HG03135 (cell line): ENCODE measurements around the gene DHRSX.
"Not testable (repeated sequence)": the region's sequence is repeated elsewhere in the genome, so short reads cannot be mapped to it uniquely, and the experiment has no call there.

Experiments used
- ATAC-seq: cut with Tn5 transposase; IDR thresholded peaks from one replicate; pipeline ENCODE4 v1.9.1; 2021; ENCODE audit warnings: mild to moderate bottlenecking, moderate library complexity; ENCODE audit not compliant: unreplicated experiment

DHRSX gene

DNA sequence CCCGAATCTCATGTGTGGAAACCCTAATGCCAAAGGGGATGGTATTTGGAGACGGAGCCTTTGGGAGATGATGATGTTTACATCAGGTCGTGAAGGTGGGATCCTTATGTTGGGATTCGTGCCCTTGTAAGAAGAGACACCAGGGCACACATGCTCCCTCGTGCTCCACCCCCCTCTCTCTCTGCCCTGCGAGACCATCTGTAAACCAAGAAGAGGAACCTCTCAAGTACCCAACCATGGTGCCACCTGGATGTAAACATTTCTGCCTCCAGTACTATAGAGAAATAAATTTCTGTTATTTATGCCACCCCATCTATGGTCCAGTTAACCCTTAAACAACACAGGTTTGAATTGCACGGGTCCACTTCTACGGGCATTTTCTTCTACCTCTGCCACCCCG is 179.4 kb downstream of the DHRSX start:
- ATAC-seq = no peak

DNA sequence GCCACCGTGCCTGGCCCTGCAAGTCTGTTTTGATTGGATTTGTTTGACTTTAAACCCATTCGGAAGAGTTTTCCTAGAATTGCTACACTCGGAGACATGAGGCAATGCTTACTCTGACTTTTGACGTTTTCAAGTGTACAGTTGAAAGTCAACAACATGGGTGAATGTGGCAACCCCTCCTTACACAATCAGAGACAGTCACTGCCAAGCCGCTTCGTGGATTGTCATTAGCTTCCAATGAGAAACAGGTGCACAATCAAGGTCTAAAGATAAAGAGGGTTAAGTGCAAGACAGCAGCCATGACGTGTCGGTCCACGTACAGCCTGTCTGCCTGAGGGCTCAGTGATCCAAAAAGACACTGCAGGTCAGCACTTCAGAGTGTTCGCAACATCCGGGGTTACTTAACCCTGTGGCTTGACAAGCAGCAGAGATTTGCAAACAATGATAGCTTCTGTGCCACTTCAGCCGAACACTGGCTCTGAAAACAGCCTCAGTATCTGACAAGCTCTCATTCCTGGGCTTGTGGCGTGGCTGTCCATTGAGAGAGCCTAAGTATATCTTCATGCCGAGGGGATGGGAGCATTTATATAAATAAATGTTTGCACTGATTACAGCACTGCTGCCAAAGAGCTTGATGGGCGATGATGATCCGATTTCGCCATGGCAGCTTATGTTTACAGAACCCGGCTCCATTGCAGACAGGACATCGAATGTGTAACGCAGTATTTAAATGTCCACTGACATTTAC is 180.0 kb downstream of the DHRSX start:
- ATAC-seq = no peak

DNA sequence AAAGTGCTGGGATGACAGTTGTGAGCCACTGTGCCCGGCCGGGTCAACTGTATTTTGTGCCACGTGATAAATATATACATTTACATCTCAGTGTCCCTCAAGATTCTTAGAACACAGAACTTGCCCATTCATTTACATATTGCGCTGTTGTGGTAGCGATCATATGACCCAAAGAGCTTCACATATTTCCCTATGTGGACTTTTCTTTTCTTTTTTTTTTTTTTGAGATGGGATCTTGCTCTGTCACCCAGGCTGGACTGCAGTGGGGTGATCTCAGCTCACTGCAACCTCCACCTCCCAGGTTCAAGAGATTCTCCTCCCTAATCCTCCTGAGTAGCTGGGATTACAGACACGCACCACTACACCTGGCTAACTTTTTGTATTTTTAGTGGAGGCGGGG is 180.7 kb downstream of the DHRSX start:
- ATAC-seq = no peak

DNA sequence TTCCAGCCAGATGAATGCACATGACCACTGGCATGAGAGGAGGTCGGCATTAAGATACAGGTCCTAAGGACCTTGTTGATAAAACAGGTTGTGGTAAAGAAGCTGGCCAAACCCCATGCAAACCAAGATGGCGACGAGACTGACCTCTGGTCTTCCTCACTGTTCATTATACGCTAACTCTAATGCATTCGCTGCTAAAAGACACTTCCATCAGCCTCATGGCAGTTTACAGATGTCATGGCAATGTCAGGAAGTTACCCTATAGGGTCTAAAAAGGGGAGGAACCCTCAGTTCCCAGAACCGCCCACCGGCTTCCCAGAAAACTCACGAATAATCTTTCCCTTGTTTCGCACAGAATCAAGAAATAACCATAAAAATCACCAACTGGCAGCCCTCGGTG is 182.4 kb downstream of the DHRSX start:
- no peak for ATAC-seq

DNA sequence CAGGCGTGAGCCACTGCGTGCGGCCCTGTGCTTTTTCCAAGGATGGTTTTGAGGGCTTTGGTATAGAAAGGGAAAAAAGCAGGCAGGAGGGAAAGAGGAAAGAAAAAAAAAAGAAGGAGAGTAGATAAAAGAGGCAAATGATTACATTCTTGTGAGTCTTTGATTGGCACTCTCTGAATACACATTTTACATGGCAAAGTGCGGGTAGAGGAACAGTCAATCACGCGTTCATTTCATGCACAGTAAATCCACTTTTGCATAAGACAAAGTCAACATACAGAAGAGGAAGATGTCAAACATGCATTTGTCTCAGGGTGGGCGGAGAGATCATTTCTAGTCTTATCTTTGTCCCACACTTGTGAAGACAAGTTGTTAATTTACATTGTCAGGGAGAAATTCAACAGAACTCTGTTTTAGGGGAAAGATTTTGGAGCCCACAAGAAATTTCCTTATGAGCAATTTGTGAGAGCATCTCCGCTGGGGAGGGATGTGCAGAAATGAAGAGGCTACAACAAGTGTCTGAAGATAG is 183.2 kb downstream of the DHRSX start:
- no peak for ATAC-seq

DNA sequence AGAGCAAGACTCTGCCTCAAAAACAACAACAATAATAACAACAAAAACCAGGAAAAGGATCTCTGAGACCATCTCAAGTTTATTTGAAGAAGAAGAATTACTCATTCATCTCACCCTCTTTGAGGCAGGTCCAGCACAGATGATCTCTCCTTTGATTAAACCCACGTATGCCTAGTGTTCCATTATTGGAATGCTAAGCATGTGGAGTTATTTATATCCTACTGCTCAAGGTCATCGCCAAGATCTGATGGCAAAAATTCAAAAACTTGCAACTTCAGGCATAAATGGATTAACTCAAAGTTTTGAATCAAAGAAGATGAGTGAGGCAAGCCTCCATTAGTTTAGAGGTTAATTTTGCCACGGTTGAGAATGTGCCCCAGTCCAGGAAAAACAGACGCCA is 184.2 kb downstream of the DHRSX start:
- no peak for ATAC-seq

DNA sequence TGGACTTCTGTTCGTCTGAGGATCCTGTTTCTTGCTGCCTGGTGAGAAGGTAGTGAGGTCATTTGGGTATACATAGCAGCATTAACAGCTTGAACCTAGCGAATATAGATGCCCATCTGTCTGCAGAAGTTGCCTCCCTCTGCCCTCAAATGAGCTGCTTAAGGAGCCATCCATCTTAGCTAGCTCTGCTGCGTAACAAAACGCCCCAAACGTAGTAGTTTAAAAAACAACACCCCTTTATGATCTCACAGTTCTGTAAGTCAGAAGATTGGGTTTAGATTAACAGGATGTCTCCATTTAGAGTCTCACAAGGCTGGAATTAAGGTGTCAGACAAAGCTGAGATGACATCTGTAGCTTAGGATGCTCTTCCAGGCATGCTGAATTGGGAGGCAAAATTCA is 185.3 kb downstream of the DHRSX start:
- ATAC-seq = no peak

DNA sequence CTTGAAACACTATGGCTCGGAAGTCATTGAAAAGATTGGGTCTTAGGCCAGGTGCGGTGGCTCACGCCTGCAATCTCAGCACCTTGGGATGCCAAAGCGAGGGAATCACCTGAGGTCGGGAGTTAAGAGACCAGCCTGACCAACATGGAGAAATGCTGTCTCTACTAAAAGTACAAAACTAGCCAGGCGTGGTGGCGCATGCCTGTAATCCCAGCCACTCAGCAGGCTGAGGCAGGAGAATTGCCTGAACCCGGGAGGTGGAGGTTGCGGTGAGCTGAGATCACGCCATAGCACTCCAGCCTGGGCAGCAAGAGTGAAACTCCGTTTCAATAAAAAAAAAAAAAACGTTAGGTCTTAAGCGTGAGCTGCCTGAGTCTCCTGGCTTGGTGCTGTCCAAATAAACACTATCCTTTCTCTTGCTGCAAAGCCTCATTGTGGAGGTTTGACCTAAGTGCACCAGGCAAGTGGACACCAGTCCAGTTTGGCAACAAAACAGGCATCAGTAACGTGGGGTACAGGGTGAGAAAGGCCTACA is 185.9 kb downstream of the DHRSX start:
- ATAC-seq = no peak

DNA sequence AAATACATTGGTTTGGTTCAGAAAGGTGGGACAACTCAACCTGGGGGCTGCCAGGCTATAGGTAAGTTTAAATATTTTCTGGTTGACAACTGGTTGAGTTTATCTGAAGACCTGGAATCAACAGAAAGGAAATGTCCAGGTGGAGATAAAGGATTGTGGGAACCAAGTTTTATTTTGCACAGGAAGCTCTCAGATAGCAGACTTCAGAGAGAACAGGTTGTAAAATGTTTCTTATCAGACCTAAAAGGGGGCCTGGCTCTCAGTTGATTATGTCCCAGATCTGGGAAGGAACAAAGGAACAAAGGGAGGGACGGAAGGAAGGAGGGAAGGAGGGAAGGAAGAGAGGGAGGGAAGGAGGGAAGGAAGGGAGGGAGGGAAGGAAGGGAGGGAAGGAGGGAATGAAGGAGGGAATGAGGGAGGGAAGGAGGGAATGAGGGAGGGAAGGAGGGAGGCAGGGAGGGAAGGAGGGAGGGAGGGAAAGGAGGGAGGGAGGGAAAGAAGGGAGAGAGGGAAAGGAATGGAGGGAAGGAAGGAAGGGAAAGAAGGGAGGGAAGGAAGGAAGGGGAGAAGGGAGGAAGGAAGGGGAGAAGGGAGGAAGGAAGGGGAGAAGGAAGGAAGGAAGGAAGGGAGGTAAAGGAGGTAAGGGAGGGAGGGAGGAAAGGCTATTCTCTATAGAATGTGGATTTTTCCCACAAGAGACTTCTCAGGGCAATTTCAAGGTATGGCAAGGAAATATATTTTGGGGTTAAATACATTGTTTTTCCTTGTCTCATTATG is 186.7 kb downstream of the DHRSX start:
- no peak for ATAC-seq

DNA sequence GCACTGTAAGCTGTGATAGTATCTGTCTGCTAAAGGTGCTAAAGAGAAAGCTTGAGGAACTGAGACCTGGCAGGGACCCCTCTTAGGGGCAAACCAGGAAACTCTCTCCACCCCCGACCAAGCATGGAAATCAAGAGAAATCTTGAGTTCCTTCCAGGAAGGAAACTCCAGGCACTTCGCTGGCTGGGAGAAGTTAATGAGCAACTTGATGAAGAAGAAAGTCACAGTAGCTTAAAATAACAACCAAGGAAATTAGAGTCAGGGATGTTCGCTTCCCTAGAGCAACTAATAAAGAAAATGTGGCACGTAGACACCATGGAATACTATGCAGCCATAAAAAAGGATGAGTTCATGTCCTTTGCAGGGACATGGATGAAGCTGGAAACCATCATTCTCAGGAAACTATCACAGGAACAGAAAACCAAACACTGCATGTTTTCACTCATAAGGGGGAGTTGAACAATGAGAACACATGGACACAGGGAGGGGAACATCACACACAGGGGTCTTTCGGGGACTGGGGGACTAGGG is 188.7 kb downstream of the DHRSX start:
- ATAC-seq = not testable (repeated sequence)

DNA sequence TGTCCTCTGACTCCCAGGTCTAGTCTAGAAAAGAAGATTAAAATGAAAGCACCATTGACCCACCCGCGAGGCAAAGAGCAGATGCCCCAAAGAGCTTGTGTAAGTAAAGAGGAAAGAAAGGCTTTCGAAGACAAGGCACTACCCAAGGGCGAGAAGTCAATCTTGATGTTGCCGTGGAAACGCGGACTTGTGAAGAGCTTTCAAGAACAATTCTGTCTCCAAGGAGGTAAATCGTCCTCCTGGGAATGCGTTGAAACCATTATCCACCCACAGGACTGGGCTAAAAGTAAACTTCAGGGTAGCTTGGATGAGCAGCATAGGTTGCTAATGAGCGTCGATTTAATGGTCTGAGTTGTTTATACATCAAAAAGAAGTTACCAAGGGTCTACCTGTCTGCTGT is 189.3 kb downstream of the DHRSX start:
- no peak for ATAC-seq

DNA sequence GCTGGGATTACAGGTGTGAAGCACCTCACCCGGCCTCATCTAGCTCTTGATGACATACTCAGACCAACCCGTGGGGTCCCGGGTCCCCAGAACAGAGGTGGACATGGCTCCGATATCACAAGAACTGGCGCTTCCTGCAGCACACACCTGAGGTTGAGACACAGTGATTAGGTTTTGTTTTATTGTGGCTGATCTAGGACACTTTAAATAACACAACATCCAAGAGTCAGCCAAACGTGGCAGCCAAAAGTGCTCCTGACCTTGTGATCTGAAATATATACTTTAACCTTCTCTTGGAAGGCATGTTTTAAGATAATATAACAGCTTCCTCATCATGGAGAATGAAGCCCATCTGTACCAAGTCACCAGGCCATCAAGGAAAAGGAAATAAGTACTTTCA is 198.9 kb downstream of the DHRSX start:
- no peak for ATAC-seq

DNA sequence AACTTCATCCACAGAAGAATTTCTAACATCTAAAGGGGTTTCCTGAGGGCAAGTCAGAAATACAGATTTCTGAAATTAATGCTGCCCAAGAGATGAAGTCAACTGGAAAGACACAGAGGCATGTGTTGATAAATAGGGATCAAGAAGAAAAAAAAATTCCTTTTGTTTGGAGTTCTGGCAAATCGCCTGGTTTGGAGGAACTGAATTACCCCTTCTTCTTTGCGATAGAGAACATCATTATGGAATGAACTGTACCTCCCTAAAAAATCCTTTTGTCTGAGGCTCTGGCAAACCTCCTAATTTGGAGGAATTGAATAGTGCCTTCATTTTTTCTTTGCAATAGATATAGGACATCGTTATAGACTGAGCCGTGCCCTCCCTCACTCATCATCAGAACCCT is 200.9 kb downstream of the DHRSX start:
- ATAC-seq = no peak

DNA sequence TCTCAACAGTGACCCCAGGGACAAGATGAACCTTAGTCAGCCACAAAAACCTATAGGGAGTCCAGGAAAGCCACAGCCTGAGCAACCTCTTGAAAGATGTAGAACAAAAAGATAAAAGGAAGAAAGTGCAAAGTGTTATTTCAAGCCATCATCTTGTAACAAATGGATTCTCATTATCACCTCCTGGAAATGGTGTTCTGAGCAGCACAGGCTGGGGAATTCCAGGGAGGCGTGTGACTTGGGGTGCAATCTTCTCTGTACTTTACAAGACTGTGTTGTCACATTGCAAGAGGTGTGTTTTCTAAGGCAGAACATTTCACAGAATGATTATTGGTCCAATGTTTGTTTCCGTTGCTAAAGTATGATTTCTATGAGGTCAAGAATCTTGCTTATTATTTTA is 214.0 kb downstream of the DHRSX start:
- ATAC-seq = no peak

DNA sequence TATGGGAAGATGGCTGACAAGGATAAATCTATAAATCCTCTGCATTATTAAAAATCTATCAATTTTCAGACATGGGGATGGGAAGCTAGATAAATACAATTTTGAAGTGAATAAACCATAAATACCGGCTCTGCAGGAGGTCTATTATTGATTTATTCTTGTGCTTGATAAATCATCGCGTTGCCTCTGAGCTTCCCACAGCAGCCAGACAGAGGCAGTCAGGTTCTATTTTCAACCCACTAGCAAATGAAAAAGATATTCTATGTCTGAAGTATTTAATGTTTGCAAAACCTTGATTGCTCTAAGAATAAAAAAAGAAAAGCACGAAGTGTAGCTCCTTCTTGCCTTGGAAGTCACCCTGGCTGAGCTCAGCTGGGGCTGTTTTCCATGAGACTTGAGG is 216.2 kb downstream of the DHRSX start:
- ATAC-seq = no peak

DNA sequence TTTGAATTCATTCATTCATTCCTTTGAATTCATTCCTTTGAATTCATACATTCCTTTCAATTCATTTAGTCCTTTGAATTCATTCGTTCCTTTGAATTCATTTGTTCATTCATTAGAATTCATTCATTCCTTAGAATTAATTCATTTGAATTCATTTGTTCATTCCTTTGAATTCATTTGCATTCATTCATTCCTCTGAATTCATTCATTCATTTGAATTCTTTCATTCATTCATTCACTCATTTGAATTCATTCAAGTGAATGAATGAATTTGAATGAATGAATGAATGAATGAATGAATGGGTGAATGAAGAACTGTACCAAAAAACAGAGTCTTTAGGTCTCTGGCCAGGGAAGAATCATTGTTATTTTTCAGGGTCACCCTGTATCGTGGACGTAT is 216.6 kb downstream of the DHRSX start:
- ATAC-seq = no peak

DNA sequence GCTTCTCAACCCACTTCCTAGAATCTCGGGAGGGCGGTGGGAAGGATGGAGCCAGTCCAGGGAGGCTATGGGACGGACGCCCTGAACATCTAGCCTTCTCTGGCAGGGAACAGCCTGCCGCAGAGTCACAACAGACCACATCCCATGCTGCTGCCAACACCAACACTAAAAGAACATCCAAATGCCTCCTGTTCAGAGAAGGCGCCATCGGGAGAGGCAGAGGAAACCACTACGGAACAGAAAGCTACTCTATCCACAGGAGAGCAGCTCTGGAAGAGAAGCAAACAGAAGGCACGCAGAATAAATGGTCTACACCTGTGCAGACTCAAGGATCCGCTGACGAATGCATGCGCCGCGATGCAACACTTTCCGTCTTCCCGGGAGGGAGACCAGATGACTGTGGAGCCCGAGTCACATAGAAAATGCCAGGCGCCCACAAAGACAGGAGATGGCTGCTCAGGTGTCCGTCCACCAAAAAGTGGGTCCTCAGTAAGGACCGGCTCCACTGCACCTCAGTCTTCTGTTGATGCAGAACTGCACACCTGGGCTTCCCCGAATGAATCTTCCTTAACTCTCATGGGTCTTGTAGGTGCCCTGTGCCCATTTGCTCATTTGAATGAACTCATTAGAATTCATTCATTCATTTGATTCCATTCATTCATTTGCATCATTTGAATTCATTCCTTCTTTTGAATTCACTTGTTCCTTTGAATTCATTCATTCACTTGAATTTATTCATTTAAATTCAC is 217.5 kb downstream of the DHRSX start:
- no peak for ATAC-seq

DNA sequence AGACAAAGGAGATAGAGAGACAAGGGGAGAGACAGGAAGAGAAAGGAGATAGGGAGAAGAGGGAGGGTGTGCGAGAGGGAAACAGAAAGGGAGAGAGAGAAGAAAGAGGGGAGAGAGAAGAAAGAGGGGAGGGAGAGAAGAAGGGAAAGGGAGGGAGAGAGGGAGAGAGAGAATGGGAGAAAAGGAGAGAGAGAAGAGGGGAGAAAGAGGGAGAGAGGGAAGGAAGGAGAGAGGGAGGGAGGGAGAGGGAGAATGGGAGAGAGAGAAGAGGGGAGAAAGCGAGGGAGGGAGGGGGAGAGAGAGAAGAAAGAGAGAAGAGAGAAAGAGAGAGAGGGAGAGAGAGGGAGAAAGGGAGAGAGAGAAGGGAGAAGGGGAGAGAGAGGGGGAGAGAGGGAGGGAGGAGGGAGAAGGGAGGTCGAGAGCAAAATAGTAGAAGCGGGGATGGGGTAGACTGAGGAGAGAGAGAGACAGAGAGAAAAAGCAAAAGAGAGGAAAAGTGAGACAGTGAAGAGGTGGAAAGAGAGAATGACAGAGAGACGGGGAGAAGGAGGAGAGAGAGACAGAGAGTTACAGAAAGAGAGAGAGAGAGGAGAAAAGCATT is 218.2 kb downstream of the DHRSX start:
- no peak for ATAC-seq

DNA sequence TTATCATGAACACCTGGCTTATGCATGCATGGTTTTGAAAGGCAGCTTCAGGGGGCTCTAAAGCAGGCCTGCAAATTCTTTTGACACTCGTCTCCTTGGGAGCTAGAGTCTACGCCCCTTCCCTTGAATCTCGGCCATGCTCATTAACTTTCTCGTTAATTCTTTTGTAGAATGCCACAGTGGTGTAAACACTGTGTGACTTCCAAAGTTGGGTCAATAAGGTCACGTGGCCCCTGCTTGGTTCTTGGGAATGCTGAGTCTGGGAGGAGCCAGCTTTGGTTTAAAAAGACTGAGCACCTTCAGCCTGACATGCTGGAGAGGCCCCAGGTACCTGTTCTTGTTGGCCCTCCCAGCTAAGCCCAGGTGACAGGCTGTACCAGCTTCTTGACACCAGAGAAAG is 228.4 kb downstream of the DHRSX start:
- ATAC-seq = no peak

DNA sequence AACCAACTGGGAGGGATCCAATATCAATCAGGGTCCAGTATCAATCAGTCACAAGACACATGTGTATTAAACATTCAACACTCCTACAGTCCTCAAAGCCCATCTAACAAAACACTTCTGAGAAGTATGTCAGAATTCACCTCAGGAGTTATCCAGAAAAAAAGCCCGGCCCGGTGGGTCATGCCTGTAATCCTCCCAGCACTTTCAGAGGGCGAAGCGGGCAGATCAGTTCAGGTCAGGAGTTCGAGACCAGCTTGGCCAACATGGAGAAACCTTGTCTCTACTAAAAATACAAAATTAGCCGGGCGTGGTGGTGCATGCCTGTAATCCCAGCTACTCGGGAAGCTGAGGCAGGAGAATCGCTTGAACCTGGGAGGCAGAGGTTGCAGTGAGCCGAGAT is 229.2 kb downstream of the DHRSX start:
- not testable (repeated sequence) for ATAC-seq

DNA sequence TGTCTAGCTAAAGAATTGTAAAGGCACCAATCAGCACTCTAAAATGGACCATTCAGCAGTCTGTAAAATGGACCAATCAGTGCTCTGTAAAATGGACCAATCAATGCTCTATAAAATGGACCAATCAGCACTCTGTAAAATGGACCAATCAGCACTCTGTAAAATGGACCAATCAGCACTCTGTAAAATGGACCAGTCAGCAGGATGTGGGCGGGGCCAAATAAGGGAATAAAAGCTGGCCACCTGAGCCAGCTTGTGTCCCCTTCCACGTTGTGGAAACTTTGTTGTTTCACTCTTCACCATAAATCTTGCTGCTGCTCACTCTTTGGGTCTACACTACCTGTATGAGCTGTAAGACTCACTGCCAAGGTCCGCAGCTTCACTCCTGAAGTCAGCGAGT is 230.0 kb downstream of the DHRSX start:
- ATAC-seq = not testable (repeated sequence)
